ENCODE data around the gene GRID1.

Gene GRID1

DNA sequence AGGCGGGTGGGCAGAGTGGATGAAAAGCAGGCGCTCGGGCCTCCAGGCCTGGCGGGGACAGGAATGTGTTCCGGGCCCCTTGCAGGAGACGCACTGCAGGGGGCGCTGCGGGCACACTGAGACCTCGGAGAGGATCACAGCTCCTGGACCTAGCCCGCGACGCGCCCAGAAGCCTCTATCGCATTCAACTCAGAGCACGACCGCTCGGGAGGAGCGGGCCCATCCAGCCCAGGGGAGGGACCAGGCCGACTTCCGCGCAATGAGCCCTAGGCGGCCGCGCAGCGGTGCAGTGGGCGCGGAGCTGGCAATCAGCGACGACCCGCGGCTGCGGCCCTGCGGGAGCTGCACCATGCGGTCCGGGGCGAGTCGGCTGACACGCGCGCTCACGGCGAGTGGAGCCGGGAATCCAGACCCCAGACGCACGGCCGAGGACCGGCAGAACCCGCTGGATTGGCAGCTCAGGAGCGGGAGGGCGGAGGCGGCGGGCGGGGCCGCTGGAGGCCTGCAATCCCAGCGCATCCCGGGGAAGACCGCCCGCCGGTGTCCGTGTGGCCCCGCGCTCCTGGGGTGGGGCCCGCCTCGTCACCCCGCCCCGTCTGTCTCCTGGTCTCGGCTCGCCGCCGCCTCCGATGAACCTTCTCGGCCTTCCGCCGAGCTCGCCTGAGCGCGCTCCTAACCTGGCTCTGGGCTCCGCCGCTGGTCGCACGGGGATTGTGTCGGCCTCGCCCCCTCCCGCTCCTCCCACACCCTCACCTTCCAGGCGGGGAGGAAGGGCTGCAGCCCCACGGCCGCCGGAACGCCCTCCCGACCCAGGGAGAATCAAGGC lies 33.5 kb upstream of the GRID1 start:
- Histone ChIP-seq H3K9me2 (ENCODE audit: low read depth, low read length) (no peaks in the 10 kb centered on the region), H3K9ac (ENCODE audit: low read length) (peak overlapping the region; percentile 90), H3K36me3 (ENCODE audit: insufficient read depth, low read length) (no peaks in the 10 kb centered on the region), H3K4me3 (ENCODE audit: low read depth, low read length, poor library complexity, severe bottlenecking) (peak overlapping the region; percentile 84), H3K27ac (ENCODE audit: low read depth, low read length, poor library complexity, severe bottlenecking) (peak overlapping the region; percentile 54), H3K27me3 (ENCODE audit: insufficient read depth, low read length) (no peaks in the 10 kb centered on the region), H3K4me1 (ENCODE audit: insufficient read depth, low read length, severe bottlenecking) (peaks cover 19% of the 10 kb centered on the region), H3F3A (ENCODE audit: insufficient read depth, low read length) (0 out of 2 replicates have a peak, but pooled peaks cover 3% of the 10 kb centered on the region), H4K20me1 (ENCODE audit: insufficient read depth, low read length) (no peaks in the 10 kb centered on the region), H3K79me2 (ENCODE audit: insufficient read depth, low read length) (no peaks in the 10 kb centered on the region), H3K9me3 (ENCODE audit: low read length) (no peaks in the 10 kb centered on the region), H3K4me2 (ENCODE audit: low read length) (peak overlapping the region; percentile 97), H2AFZ (ENCODE audit: low read length) (no peak overlapping the region)
- TF ChIP-seq CTCF (IDR thresholded peaks at IDR 0.05; ENCODE audit: low read length), result peak; percentile 88
- no peak for TF ChIP-seq EZH2 (IDR thresholded peaks at IDR 0.05; ENCODE audit: borderline replicate concordance, low read length)

GRCh38 chr10:86399514-86399878 lies 32.9 kb upstream of the GRID1 start:
- Histone ChIP-seq H3K9ac (ENCODE audit: low read length) (peak overlapping the region; percentile 6; the same call in 1 of the 2 replicates), H2AFZ (ENCODE audit: low read length) (no peak overlapping the region), H3K9me3 (ENCODE audit: low read length) (no peaks in the 10 kb centered on the region), H3K27me3 (ENCODE audit: insufficient read depth, low read length) (no peaks in the 10 kb centered on the region), H3K4me2 (ENCODE audit: low read length) (peak overlapping the region; percentile 97), H3F3A (ENCODE audit: insufficient read depth, low read length) (0 out of 2 replicates have a peak, but pooled peaks cover 3% of the 10 kb centered on the region), H3K4me1 (ENCODE audit: insufficient read depth, low read length, severe bottlenecking) (peaks cover 19% of the 10 kb centered on the region), H3K79me2 (ENCODE audit: insufficient read depth, low read length) (no peaks in the 10 kb centered on the region), H3K27ac (ENCODE audit: low read depth, low read length, poor library complexity, severe bottlenecking) (no peak overlapping the region), H3K36me3 (ENCODE audit: insufficient read depth, low read length) (no peaks in the 10 kb centered on the region), H3K4me3 (ENCODE audit: low read depth, low read length, poor library complexity, severe bottlenecking) (no peak overlapping the region), H4K20me1 (ENCODE audit: insufficient read depth, low read length) (no peaks in the 10 kb centered on the region), H3K9me2 (ENCODE audit: low read depth, low read length) (no peaks in the 10 kb centered on the region)
- TF ChIP-seq EZH2 (IDR thresholded peaks at IDR 0.05; ENCODE audit: borderline replicate concordance, low read length), result no peak
- TF ChIP-seq CTCF (IDR thresholded peaks at IDR 0.05; ENCODE audit: low read length), result no peak

GRCh38 chr10:86397120-86397519 lies 30.5 kb upstream of the GRID1 start:
- Histone ChIP-seq H3K4me1 (ENCODE audit: insufficient read depth, low read length, severe bottlenecking) (peaks cover 40% of the 10 kb centered on the region), H3K9me2 (ENCODE audit: low read depth, low read length) (no peaks in the 10 kb centered on the region), H3K9me3 (ENCODE audit: low read length) (no peaks in the 10 kb centered on the region), H3K4me3 (ENCODE audit: low read depth, low read length, poor library complexity, severe bottlenecking) (no peak overlapping the region), H3F3A (ENCODE audit: insufficient read depth, low read length) (0 out of 2 replicates have a peak, but pooled peaks cover 2% of the 10 kb centered on the region), H2AFZ (ENCODE audit: low read length) (no peak overlapping the region), H3K27me3 (ENCODE audit: insufficient read depth, low read length) (no peaks in the 10 kb centered on the region), H3K9ac (ENCODE audit: low read length) (no peak overlapping the region), H3K4me2 (ENCODE audit: low read length) (no peak overlapping the region), H3K27ac (ENCODE audit: low read depth, low read length, poor library complexity, severe bottlenecking) (no peak overlapping the region), H3K36me3 (ENCODE audit: insufficient read depth, low read length) (no peaks in the 10 kb centered on the region), H3K79me2 (ENCODE audit: insufficient read depth, low read length) (no peaks in the 10 kb centered on the region), H4K20me1 (ENCODE audit: insufficient read depth, low read length) (no peaks in the 10 kb centered on the region)
- TF ChIP-seq CTCF (IDR thresholded peaks at IDR 0.05; ENCODE audit: low read length) (no peak), EZH2 (IDR thresholded peaks at IDR 0.05; ENCODE audit: borderline replicate concordance, low read length) (no peak)
